Measurements from ENCODE around the gene ANKRD6.

ANKRD6 gene

DNA sequence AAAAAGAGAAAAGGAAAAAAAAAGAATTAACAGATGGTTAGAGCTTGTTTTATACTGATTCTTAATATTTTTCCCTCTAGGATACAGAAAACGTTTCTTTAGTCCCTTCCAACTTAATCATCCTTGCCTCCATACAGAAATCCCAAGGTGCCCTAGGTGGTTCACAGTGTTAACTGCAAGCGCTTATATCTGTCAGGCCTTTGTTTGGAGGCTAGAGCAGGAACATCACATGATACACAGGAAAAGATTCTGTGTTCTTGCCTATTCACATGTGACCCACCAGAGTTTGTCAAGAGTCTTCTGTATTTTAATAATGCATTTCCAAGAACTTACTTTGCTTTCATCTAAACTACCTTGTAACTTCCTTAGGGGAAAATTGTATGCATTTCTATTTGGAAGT is 31.3 kb downstream of the ANKRD6 start:
- DNase-seq (ENCODE audit: low read depth in 2 of 3, low spot score in 2 of 3) = no peak

DNA sequence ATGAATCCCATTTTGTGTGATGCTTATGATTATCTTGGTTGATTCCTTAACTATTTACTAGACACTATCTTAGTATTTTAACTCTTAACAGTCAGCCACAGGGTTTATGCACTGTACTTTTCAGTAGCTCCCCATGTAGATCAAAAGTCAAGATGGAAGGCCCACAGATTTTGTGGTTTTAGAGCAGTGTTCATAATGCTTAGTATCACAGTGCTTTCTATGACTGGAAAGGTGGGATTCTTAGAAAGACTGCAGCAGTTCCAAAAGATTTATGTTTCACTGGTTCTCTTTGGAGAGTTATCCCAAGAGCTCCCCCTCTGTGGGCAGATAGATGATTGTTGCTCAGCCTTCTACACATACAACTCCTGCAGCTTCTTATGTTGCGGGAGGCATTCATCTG is 34.5 kb downstream of the ANKRD6 start:
- no peak for DNase-seq (ENCODE audit: low read depth in 2 of 3, low spot score in 2 of 3)

DNA sequence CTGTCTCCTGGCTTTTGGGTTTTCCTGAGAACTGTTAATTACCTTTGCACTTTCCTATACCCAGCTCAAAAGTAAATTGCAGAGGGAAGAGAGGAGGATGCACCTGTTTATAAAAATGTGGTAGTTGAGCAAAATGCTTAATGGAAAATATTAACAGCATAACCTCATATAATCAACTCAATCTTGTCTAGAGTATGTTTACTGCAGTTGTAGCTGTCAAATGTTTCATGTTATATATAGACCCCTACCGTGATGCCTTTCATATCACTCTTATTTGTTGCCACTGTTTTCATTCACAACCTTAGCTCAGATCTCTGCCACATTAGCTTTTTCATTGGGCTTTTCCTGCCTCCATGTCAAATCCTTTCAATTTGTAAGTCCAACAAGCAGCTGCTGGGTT is 36.0 kb downstream of the ANKRD6 start:
- no peak for DNase-seq (ENCODE audit: low read depth in 2 of 3, low spot score in 2 of 3)

DNA sequence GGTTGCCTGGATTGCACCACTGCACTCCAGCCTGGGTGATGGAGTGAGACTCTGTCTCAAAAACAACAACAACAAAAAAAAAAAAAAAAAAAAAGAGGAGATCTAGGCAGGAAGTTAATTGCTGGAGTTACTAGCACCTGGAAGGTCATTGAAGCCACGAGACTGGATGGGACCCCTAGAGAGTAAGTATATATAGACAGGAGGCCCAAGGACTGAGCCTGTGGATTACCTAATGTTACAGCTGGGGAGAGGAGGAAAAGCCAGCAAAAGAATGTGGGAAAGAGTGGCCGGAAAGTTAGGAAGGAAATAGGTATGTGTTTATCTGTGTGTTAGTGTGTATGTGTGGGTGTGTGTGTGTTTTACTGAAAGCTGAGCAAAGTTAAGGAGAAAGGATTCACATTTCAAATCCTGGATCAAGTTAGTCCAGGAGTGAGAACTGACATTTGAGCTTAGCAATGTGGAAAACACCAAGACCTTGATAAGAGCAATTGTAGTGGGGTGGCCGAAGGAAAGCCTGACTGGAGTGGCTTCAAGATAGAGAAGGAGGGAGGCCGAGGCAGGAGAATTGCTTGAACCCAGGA is 38.4 kb downstream of the ANKRD6 start:
- no peak for DNase-seq (ENCODE audit: low read depth in 2 of 3, low spot score in 2 of 3)

DNA sequence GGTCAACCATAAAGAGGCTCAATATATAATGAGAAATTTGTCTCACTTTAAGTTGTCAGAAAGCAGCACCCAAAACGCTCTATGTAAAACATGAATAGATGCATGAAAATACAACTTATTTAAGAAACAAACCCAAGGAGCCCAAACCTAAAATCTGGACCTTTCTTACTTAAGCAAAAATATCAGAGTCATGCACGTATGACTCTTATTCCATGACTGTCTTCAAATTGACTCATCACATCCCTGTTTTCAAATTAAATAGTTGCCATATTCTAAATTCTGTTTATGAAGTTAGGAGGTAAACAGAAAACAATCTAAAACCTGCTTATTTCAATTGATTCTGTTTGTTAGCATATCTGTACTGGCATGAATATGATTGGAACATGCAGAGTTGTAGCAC is 42.1 kb downstream of the ANKRD6 start:
- no peak for DNase-seq (ENCODE audit: low read depth in 2 of 3, low spot score in 2 of 3)

DNA sequence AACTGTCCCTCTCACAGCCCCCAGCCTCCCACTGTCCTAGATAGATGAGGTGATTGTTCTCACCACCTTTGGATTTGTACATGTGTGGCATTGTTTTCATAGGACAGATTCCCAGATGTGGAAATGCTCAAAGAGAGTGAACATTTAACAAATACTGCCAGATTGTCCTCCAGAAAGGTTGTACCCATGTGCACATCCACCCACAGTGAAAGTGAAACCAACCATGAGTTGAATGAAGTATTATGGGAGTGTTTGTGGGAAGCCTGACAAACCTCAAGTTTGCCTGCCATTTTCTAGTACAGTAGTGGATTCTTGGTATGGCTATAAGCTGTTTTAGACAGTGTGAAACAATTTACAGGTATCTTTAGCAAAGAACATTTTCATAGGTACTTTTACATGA is 42.7 kb downstream of the ANKRD6 start:
- DNase-seq (ENCODE audit: low read depth in 2 of 3, low spot score in 2 of 3) = no peak

DNA sequence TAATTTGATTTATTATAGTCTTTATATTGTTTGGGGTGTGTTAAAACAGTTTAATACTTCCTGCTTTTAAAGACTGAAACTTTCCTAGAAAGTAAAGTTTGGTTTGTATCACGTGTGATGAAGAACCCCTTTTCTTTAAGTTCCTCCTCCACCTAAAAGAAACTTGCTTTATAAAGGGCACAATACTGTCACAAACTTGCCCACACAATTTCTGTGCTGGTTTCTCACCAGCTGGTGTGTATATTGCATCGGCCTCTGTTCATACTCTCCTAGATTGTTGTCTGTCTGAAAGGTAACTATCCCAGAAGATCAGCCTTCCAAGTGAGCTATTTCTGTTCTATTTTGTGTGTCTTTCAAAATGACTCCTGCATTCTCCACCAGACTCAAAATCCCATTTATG is 46.9 kb downstream of the ANKRD6 start:
- no peak for DNase-seq (ENCODE audit: low read depth in 2 of 3, low spot score in 2 of 3)

DNA sequence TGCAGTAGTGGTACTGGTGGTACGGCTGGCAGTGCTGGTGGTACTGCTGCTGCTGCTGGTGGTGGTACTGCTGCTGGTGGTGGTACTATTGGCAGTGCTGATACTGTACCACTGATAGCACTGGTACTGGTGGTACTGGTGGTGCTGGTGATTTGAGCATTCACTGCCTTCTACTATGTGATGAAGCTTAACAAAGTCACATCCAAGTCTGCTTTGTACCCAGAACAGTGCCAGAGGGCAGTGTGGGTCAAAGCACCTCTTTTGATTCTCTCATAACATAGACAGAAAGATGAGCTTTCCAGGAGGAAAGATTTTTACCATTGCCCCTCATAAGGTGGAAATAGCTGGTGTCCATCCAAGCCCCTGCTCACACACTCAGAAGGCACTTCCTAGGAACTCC is 48.7 kb downstream of the ANKRD6 start:
- DNase-seq (ENCODE audit: low read depth in 2 of 3, low spot score in 2 of 3) = no peak

DNA sequence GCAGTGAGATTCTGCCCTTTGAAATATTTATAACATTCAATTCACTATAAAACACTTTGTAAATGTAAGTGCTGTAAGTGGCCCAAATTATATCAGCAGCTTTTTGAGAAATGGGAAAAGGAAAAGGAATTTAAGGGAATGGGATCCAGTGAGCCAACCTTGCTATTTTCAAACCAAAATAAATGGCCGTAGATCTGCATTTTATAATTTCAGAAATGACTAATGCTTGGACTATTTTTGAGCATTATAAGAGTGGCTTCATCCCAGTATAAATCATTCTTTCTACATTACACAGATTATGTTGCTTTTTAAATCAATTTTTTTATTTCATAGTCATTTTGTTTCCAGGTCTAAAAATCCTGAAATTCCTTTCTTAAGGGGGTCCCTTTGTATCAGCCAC is 49.2 kb downstream of the ANKRD6 start:
- DNase-seq (ENCODE audit: low read depth in 2 of 3, low spot score in 2 of 3) = no peak

DNA sequence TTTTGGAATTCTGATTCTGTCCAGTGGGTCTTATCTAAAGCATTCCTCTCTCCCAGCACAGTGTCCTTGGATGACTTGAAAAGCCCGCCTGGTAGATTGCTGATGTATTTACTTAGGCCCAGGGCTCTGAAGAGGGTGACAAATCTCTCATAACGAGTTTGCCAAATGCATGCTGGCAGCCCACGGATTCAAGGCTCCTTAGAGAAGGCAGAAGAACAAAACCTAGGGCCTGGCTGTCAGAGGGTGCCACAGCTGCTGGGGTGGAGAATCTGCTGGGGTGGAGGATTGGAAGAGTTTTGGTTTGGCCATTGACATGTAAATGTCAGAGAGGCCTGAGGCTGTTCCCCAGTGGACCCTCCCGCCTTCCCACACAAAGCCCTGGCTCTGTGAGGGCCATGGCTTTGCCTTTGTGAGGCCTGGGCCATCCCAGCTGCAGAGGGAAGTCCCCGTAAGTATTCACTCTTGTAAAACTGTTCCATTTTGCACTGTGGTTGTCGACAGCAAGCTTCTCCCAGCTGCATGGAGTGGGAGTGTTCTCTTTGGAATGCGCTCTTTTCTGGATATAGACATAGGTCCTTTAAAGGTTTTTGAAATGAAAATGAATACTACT is 50.3 kb downstream of the ANKRD6 start:
- no peak for DNase-seq (ENCODE audit: low read depth in 2 of 3, low spot score in 2 of 3)

DNA sequence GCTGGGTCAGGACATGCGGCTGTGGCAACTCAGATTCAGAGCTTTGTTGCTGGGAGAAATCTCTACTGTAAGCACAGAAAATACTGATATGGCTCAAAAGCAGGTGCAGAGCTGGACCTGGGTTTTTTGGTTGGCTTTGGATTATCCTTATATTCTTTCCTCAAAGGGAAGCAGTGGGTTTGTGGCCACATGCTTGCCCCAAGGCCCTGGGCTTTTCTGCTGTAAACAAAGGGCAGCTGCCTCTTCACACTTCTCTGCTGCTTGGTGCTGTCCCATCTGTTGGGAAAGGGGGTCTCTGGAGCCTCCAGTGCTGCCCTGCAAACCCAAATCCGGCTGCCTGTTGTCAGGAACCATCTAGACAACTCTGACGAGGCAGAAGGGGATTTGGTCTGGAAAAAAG is 52.4 kb downstream of the ANKRD6 start:
- DNase-seq (ENCODE audit: low read depth in 2 of 3, low spot score in 2 of 3) = no peak

DNA sequence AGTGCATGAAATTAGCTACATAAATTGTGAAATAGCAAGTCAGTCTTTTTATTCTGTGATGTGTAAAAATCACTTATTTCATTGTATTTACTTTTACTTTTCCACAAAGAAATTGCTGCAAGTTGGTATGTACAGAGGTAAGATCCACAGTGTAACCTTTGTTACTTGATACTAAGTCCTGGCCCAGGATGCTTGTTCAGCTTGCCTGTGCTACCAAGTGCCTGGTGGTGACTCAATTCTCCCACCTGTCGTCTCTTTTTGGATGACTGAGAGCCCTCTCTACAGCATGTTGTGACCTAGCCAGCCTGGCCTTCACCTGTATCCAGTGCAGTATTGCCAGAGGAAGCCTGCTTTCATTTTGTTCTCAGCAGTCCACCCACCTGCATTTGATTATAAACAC is 54.9 kb downstream of the ANKRD6 start:
- DNase-seq (ENCODE audit: low read depth in 2 of 3, low spot score in 2 of 3) = no peak

DNA sequence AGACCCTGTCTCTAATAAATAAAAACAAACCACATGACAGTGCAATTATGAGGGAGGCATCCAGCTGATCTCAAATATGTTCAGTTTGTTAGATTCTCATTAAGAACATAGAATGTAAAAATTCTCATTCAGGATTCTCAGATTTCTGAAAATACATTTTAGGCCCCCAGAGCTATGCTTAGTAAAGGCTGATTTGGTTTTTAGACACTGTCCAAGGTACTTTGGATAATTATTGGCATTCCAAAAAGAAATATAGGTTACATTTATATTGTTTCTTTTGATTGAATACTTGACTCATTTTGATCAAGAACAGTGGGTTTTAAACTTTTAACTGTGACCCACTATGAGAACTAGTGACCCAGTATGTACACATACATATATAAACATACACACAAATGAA is 55.5 kb downstream of the ANKRD6 start:
- no peak for DNase-seq (ENCODE audit: low read depth in 2 of 3, low spot score in 2 of 3)

DNA sequence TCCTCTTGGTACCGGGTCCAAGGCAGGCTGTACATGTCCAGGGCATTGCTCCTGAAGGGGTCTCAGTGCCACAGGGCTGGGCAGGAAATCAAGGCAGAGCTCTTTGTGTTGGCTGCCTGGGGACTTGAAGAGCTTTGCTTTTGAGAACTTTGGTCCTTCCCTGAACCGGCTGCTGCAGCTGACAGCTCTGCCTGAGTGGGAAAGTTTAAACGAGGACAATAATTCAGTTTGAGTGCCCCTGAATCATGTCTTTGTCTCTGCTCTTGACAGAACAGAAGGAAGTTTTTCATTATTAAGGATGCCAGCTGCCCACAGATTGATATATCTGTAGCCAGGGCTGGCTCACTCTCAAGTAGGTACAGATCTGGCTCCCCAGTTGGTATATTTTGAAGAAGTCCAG is 56.1 kb downstream of the ANKRD6 start:
- DNase-seq (ENCODE audit: low read depth in 2 of 3, low spot score in 2 of 3) = no peak

DNA sequence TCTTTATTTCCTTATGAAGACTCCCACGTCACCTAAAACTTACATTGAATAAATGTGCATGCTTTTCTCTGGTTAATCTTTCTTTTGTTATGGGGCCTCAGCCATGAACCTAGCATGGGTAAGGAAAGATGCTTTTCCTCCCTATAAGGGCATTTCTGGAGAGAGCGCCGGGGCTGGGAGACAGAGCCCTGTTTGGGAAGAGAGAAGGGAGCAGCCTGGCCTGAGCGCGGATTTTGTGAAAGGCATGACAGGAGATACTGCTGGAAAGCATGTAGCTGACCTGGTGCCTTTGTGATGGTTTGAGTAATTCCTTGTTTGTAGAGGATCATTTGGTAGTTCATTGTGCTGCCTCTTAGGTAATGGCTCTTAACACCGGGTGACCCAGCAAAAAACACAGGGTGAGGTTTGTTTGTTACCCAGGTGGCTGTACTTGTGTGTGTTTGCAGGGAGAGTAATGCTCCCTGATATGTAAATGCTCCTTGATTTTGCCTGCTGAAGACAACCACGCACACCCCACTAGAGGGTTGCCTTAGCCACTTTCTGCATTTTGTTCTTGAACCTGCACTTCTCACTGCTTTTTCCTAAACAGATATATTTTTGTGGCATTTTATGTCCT is 59.2 kb downstream of the ANKRD6 start:
- DNase-seq (ENCODE audit: low read depth in 2 of 3, low spot score in 2 of 3) = no peak

DNA sequence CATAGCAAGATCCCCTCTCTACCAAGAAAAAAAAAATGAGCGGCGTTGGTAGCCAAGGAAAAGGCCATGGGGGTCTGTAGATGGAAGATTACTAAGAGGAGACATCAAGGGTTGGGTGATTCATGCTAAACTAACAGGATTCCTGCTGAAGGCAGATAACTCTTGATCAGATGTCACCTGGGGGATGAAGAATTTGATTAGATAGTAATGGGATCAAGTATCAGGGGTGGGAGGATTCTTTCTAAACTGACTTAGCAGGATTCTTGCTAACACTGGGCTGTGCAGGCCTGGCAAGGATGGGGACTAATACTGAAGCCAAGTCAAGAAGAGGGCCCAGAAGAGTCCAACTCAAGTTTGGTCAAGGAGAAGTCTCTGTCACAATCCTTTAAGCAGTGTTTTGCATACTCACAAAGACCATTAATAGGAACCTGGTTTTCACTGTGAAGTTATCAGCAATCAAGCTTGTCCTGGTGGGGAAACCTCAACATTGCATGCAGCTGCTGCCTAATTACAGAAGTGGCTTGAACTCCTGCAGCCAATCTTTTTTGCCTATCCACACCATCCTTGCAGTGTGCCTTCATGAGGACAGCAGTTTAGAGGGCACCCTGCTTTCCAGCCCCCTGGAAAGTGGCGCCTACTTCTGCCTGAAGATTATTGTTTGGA is 61.3 kb downstream of the ANKRD6 start:
- DNase-seq (ENCODE audit: low read depth in 2 of 3, low spot score in 2 of 3) = no peak

DNA sequence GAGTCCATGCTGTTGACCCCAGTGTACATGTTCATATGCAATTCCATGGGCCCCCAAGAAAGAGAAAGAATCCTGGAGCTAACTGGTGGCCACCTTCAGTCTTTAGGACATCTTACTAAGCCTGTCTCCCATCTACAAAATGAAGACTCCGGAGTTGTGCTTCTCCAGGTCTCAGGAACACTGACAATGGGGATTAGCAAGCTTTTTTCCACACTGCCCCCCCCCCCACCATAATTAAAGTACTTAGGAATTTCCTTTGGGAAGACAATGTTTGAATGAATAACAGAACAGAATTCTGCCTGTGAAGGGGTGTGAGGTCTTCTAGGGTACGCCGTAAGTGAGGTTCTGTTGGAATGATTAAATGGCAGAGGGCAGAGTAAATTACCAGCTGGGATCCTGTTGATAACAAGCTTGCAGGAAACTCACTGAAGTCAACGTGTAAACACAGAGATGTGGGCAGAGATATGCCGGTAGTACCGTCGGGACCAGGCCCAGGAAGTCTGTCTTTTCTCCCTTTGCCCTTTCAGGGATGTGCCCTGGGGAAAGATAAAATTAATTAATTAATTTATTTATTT is 63.1 kb downstream of the ANKRD6 start:
- DNase-seq (ENCODE audit: low read depth in 2 of 3, low spot score in 2 of 3) = no peak

DNA sequence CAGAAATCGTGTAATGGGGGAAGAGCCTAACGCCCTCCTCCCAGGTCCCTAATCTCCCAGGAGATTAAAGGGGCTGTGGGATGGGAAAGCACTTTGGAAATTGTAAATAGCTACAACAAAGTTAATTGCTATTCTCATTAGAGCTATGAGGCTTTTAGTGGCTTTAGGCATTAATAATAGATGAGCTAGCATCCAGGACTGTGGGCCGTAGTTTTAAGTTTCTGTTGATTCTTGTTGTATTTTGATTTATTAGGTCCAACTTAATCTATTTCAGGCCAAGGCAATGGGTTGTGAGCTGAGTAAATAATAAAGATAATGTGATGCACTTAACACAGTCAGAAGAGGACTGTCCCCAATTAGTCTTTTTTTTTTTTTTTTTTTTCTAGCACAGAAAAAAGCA is 67.7 kb downstream of the ANKRD6 start:
- DNase-seq (ENCODE audit: low read depth in 2 of 3, low spot score in 2 of 3) = no peak

DNA sequence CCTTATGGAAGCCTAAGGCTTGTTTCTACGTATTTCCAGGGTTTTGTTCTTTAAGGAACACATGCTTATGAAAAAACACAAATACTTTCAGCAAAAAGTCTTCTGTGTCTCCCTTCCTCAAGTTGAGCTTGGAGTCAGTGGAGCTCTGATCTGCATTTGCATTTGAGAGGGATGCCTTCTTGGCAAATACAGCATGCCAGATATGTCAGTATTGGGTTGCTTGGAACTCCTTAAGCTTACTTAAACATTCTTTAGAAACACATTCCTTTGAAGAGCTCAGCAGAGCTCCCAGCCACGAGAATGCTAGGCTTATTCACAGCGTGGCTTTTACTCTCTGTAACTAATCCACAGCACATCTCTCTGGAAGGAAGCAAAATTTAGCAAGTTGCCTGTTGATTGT is 68.3 kb downstream of the ANKRD6 start:
- DNase-seq (ENCODE audit: low read depth in 2 of 3, low spot score in 2 of 3) = no peak

DNA sequence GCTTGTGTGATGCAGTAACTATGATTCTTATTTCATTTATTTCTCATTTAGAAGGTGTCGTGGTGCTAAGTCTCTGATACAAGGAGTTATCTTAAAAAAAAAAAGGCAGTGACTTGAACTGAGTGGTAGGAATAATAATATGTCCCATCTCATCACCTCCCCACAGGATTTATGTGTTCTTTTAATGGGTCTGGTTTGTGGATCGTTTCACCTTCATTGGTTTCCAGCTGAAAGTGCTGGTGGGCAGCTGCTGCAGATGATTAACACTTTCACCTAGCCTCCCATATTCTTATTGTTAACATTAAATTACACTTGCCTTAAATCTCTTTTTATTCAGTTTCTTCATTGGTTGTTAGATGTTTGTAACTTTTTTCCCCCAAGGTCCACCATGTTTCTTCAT is 68.8 kb downstream of the ANKRD6 start:
- no peak for DNase-seq (ENCODE audit: low read depth in 2 of 3, low spot score in 2 of 3)

DNA sequence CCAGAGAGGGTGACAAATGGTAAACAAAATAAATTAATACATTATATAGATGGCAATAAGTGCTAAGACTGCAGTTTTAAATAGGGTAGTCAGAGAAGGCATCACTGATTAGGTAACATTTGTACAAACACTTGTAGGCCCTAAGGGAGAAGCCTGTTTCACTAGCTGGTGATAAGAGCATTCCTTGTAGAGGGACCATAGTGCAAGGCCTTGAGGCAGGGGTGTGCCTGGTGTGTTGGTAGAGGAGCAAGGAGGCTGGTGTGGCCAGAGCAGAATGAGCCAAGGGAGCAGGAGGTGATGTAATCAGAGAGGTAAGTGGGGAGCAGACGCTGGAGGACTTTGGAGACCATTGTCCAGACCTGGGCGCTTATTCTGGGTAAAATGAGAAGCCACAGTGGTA is 70.7 kb downstream of the ANKRD6 start:
- no peak for DNase-seq (ENCODE audit: low read depth in 2 of 3, low spot score in 2 of 3)

DNA sequence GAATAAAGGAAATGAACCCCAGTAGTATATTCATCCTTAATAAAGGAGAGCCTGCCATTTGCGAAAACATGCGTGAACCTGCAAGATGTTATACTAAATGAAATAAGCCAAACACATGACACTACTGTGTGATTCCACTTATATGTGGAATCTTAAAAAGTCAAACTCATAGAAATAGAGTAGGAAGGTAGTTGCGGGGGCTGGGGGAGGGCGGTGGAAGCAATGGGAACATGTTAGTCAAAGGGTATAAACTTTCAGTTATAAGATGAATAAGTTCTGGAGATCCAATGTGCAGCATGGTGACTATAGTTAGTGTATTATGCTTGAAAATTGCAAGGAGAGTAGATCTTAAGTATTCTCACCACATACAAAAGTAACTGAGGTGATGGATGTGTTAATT is 72.9 kb downstream of the ANKRD6 start:
- no peak for DNase-seq (ENCODE audit: low read depth in 2 of 3, low spot score in 2 of 3)
